GM18867 (cell line): ENCODE measurements around the gene FOXO1.

ENCODE experiments used
- ATAC-seq: cut with Tn5 transposase; IDR thresholded peaks from one replicate; pipeline ENCODE4 v1.9.1; 2021; ENCODE audit warnings: mild to moderate bottlenecking, moderate library complexity; ENCODE audit not compliant: unreplicated experiment

The FOXO1 gene

GRCh38 chr13:40582531-40582930 lies 83.9 kb downstream of the FOXO1 start:
- ATAC-seq = no peak

- no peak for ATAC-seq
Measured at GRCh38 chr13:40581277-40581579, 85.2 kb downstream of the FOXO1 start.

- ATAC-seq = no peak
Measured at GRCh38 chr13:40580566-40581276, 85.7 kb downstream of the FOXO1 start.

GRCh38 chr13:40579535-40579934 lies 86.9 kb downstream of the FOXO1 start:
- ATAC-seq = no peak

GRCh38 chr13:40578055-40578454 lies 88.4 kb downstream of the FOXO1 start:
- ATAC-seq = no peak

- ATAC-seq = no peak
Measured at GRCh38 chr13:40576369-40576768, 90.1 kb downstream of the FOXO1 start.

- ATAC-seq = no peak
Measured at GRCh38 chr13:40572961-40573360, 93.5 kb downstream of the FOXO1 start.

GRCh38 chr13:40571338-40571963 lies 95.0 kb downstream of the FOXO1 start:
- ATAC-seq = no peak

- no peak for ATAC-seq
Measured at GRCh38 chr13:40570930-40571329, 95.5 kb downstream of the FOXO1 start.

- ATAC-seq = no peak
Measured at GRCh38 chr13:40569024-40569350, 97.5 kb downstream of the FOXO1 start.

GRCh38 chr13:40568246-40569023 lies 98.0 kb downstream of the FOXO1 start:
- ATAC-seq = no peak

- no peak for ATAC-seq
Measured at GRCh38 chr13:40566811-40567210, 99.6 kb downstream of the FOXO1 start.

- ATAC-seq = no peak
Measured at GRCh38 chr13:40565282-40566148, 100.9 kb downstream of the FOXO1 start.

GRCh38 chr13:40564342-40565001 lies 102.0 kb downstream of the FOXO1 start:
- ATAC-seq = peak; percentile 45

- ATAC-seq = no peak
Measured at GRCh38 chr13:40563350-40564125, 102.9 kb downstream of the FOXO1 start.

GRCh38 chr13:40562975-40563349 lies 103.5 kb downstream of the FOXO1 start:
- no peak for ATAC-seq

- no peak for ATAC-seq
Measured at GRCh38 chr13:40559915-40560314, 106.5 kb downstream of the FOXO1 start.

GRCh38 chr13:40558656-40559055 lies 107.8 kb downstream of the FOXO1 start:
- no peak for ATAC-seq

GRCh38 chr13:40556453-40556852 lies 110.0 kb downstream of the FOXO1 start:
- no peak for ATAC-seq

- ATAC-seq = no peak
Measured at GRCh38 chr13:40553356-40553755, 113.1 kb downstream of the FOXO1 start.
